GM19035 (cell line): ENCODE results near the gene HDHD3.
"Not testable (repeated sequence)": the region's sequence is repeated elsewhere in the genome, so short reads cannot be mapped to it uniquely, and the experiment has no call there.

Source experiments
- ATAC-seq: cut with Tn5 transposase; IDR thresholded peaks from one replicate; pipeline ENCODE4 v1.9.1; 2021; ENCODE audit not compliant: unreplicated experiment

HDHD3 gene

DNA sequence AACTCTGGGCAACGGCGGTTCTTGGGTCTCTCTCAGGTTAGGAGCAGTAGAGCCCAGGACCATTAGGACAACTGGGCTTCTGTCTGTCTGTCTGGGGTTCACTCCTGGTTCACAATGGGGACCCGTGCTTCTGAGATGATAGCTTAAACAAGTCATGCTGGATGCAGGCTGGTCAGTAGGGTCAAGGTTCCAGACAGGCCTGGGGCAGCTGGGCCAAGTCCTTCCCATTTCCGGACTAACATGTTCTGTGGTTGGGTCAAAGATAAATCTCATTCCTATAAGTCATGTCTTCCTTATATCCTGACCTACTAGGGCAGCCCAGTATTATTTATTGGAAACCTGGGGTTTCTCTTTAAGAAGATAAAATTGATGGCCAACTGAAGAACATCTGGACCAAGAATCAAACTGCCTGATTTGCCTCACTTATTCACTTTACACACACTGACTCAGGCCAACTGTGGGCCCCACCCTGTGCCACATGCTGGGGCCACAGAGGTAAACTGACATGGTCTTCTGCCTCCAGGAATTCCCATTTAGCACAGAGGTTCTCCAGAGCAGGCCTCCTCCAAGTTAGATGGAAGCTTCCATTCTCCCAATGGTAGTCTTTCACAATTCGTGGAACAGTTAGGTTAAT, 8.3 kb downstream of the HDHD3 start:
- no peak for ATAC-seq

GRCh38 chr9:113365652-113366051, 11.1 kb downstream of the HDHD3 start:
- ATAC-seq = not testable (repeated sequence)

- ATAC-seq = no peak
Observed at GRCh38 chr9:113364951-113365350, 11.8 kb downstream of the HDHD3 start.

DNA sequence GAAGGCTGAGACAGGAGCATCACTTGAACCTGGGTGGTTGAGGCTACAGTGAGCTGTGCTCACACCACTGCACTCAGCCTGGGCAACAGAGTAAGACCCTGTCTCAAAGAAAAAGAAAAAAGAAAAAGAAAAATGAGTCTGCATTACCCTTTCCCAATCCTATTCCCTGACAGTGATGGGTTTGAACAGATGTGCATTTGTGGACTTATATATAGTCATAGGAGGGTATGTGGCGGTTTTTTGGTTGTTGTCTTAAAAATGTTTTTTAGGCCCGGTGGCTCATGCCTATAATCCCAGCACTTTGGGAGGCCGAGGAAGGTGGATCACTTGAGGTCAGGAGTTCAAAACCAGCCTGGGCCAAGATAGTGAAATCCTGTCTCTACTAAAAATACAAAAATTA, 13.4 kb downstream of the HDHD3 start:
- ATAC-seq = no peak

DNA sequence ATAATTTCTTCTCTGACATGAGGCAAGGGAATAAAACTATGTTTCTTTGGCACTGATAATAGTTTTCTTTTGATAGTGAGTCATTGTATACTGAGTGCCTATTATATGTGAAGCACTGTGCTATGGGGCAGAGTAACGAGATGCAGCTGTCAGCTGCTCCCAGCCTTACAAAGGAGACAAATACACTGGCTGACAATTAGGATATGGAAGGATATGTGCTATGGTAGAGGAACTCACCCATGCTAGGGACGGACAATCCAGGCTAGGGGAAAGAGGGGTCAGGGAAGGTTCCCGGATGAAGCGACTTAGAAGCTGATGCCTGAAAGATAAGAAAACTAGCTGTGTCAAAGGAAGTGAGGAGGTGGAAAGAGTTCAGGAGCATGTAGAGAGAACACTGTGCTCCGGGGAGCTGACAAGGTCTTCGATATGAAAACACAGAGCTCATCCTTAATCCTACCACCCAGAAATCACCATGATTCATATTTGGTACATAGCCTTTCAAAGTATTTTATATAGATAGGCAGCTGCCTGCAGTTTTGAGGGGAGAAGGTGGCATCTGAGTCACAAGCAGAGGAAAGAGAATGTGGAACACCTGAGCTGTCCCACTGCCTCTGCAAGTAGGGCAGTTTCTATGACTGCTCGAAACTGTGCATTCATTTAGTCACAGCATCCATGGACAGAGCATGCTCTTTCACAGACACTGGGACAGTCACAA, 15.3 kb downstream of the HDHD3 start:
- ATAC-seq = no peak

DNA sequence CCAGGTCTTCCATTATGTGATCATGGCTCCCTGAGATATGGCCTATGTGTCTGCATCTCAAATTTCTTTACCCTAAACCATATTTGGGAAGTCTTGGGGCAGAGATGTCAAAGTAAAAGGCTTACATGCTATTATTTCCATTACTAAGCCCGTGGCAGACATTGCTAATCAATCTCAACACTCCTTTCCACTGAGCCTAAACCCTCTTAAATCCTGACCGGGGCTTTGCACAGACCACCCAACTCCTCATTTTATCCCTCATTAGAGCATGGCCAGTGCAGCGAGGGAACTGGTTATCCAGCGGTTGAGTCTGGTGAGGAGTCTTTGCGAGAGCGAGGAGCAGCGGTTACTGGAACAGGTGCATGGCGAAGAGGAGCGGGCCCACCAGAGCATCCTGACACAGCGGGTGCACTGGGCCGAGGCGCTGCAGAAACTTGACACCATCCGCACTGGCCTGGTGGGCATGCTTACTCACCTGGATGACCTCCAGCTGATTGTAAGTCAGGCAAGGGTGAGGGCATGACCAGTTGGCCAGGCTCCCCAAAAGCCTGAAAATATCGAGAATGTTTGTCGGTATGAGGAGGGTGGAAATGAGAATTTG, 16.4 kb downstream of the HDHD3 start:
- ATAC-seq = no peak

DNA sequence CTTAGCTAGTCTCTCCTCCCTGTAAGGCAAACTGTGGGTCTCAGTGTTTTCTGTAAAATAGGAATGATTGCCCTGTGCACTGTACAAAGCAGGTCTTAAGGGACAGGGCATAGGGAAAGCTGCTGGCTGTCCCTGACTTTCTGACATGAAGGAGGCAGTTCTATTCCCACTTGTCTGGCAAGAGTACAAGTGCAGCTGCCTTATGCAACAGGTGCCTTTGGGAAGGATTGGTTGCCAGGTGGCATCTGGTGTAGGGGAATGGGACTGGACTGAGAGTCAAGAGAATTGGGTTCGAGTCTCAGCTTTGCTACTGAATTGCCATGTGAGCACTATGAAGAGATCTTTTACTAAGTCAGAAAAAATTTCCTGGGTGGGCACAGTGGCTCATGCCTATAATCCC, 17.4 kb downstream of the HDHD3 start:
- ATAC-seq = no peak

DNA sequence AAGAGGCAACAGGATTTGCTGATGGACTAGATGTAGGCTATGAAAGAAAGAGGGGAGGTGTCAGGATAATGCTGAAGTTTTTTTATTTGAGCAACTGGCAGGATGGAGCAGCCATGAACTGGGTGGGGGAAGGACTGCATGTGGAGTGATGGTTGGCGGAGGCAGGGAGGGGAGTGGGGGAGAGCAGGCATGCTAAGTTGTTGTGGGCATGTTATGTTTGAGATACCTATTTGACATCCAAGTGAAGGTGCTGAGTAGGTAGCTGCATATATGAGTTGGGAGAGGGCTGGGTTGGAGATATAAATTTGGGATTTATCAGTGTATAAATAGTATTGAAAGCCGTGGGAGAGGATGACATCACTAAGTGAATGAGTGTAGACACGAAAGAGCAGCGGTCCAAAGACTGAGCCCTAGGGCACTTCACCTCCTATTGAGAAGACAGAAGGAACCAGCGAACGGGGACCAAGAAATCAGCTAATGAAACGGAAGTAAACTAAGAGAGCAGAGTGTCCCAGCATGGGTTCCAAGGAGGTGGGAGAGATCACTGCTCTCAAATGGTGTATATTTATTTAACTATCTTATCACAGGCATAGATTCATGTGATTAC, 20.0 kb downstream of the HDHD3 start:
- ATAC-seq = no peak

- no peak for ATAC-seq
Observed at GRCh38 chr9:113355040-113355596, 21.7 kb downstream of the HDHD3 start.

DNA sequence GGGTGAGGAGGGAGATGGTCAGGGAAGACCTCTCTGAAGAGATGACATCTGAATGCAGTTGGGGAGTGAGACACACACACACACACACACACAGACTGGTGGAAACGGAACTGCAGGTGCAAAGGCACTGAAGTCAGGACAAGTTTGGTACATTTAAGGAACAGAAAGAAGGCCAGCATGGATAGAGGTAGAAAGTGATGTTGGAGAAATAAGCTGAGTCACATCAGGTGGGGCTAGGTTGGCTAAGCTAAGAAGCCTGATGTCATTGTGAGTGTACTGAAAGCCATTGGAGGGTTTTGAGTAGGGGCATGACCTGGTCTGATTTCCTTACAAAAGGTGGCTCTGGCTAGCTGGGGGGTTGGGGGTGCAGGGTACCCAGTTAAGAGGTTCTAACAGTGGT, 24.4 kb downstream of the HDHD3 start:
- no peak for ATAC-seq

- no peak for ATAC-seq
Observed at GRCh38 chr9:113352006-113352405, 24.8 kb downstream of the HDHD3 start.

DNA sequence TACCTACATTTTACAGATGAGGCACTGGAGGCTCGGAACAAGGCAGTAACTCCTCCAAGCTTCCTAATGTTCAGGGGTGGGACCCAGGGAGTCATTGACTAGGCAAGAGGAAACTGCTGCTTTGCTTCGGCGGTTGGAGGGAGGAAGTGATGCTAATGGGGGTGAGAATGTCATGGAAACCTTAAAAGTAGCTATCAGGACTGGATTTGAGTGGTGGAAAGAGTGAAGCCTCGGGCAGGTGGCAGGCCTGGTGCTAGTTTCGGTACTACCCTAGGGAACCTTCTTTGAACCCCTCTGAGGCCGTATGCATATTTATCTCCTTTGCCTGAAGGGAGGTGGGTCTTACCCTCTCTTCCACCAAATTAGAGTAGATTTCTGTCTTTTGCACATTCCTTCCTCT, 25.8 kb downstream of the HDHD3 start:
- ATAC-seq = no peak

DNA sequence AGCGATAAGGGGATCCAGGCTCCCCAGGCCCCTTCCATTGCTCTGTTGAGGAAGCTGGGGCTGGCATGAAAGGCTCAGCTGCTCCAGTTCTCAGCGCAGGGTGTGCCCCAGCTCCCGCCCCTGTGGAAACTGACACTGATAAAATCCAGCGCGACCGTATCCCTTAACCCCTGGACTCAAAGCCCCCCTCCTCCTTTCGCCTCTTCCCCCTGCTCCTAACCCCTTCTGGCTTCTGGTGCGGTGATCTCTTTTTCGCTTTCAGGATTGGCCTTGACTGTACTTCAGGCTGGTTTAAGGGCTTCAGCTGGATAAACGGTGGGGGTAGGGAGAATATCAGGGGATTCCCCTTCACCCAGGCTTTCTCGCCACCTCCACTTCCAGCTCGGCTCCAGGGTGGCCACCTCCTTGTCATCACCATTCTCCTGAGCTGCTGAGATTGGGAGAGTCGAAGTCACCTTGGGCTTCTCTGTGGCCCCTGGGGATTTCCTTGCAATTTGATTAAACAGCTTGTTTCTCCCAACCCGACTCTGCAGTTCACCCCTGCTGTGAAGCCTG, 26.6 kb downstream of the HDHD3 start:
- no peak for ATAC-seq

DNA sequence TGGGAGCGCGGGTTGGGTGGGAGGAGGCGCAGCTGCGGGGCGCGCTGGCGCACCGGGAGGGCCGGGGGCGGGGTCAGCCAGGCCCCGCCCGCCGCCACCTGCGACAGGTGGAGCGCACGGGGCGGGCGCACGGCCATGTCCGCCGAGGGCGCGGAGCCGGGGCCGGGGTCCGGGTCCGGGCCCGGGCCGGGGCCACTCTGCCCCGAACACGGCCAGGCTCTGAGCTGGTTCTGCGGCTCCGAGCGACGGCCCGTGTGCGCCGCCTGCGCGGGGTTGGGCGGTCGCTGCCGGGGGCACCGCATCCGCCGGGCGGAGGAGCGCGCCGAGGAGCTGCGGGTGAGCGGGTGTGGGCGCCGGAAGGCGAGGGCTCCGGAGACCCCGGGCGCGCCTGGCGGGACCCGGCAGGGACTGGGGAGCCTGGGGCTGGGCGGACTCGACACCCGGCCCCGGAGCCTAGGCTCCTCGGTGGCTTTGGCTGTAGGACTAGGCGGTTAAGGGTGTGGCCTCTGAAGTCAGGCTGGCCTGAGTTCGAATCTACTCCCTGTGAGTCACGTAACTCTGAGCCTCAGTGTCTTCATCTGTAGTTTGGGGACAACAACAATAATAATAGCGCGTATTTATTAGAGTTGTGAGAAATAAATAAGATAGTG, 27.2 kb downstream of the HDHD3 start, which contains the start of gene BSPRY:
Gene BSPRY, plus strand, starts transcription at position 97 of the 650 bp plus-strand sequence. Its CDS starts 39 bp downstream, at position 136.
- ATAC-seq = no peak

- ATAC-seq = no peak
Observed at GRCh38 chr9:113349066-113349444, 27.7 kb downstream of the HDHD3 start.

GRCh38 chr9:113348437-113348836, 28.3 kb downstream of the HDHD3 start:
- no peak for ATAC-seq

GRCh38 chr9:113345671-113346070, 31.1 kb downstream of the HDHD3 start:
- no peak for ATAC-seq

DNA sequence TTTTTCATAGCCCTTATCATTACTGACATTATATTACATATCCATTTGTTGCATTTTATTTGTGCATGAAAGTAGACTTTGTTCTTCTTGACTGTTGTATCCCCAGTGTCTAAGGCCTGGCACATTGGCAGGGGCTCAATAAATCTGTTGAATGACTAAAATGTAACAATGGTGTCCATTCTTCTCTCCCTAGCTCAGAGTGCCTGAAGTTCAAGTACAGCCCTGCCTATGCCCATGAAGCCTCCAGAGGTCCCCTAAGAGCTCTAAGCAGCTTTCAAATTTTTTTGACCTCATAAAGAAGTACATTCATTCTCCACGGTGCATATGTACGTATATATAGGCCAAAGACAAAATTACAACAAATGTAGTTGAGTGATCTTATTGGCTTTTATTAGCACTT, 31.6 kb downstream of the HDHD3 start:
- ATAC-seq = no peak

DNA sequence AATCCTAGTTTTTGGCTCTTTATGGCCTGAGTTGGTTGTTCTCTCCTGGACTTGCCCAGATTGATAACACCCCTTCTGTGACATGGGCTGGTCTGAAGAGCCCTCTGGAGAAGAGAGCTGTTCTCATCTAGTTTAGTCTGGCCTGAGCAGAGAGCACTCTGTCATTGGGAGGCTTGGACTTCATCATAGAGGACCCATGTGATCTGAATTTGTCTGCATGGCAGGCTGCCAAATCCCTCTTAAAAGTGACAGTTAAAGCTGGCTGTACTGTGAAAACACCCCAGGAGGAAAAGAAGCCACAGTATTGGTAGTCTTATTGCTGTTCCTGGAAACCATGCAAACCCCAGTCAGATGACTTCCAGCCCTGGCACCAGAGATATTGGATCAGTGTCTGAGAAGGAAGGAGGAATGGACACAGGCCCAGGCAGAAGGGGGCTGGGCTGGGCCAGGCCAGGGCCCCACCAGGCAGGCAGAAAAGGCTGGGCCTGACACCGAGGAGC, 33.0 kb downstream of the HDHD3 start:
- ATAC-seq = no peak

DNA sequence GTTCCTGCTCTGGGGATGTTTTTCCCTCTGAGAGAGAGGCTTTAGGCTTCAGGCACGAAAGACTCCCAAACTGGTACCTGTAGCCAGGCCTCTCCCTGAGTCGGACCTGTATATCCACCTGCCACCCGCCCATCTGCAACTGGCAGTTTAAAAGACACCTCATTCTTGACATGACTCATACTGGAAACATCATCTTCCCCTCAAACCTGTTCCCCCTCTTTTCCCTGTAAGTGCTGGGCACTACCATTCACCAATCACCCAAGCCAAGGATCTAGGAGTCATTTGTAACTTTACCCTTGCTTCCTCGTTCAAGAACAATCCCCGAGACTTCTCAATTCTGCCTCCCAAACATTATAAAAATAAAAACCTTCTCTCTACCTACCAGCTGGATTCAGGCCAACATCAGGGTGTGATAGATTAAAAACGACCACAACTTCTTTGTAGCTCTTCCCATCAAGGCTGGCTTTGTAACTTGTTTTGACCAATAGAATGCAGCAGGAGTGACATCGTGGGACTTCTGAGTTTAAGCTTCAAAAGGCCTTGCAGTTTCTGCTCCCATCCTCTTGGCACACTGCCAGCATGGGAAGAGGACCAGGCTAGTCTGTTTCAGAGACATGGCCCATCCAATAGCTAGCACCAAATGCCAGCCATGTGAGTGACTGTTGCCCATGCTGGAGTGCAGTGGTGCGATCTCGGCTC, 34.9 kb downstream of the HDHD3 start:
- ATAC-seq = no peak
